ENCODE data around the gene MYCBP2.

DNA sequence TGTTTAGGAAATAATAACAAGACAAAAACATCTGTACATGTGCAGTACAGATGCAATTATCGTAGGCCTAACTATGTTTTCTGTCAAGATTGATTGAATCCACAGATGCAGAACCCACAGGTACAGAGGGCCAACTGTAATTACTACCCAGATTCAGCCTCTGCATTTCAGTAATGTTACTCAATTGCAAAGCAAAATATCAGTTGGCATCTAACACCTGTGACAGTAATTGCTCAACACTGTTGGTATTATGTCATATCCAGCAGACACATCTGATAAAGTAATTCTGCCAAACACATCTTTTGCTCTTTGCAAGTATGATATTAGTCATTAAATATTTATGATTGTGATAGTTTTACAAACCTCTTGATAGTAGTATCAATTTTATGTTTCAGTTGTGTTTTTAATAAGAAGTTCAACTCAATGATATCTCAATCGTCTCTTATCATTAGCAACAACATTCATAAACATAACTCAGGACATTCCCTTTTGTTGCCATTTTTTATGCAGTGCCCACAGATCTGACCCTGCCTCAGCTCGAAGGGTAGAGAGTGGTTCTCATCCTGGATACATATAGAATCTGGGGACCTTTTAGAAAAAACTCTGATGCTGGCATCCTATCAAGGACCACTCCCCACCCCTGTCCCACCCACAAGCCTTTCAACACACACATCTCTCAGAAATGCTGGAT, 104.7 kb downstream of the MYCBP2 start:
- TF ChIP-seq, protein P1, sequence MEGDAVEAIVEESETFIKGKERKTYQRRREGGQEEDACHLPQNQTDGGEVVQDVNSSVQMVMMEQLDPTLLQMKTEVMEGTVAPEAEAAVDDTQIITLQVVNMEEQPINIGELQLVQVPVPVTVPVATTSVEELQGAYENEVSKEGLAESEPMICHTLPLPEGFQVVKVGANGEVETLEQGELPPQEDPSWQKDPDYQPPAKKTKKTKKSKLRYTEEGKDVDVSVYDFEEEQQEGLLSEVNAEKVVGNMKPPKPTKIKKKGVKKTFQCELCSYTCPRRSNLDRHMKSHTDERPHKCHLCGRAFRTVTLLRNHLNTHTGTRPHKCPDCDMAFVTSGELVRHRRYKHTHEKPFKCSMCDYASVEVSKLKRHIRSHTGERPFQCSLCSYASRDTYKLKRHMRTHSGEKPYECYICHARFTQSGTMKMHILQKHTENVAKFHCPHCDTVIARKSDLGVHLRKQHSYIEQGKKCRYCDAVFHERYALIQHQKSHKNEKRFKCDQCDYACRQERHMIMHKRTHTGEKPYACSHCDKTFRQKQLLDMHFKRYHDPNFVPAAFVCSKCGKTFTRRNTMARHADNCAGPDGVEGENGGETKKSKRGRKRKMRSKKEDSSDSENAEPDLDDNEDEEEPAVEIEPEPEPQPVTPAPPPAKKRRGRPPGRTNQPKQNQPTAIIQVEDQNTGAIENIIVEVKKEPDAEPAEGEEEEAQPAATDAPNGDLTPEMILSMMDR (IDR thresholded peaks at IDR 0.05): no peak
- no peak for TF ChIP-seq POLR2A (IDR thresholded peaks at IDR 0.05)

Measured in upper lobe of left lung (tissue), 4 donors.